GM12878 (cell line): Measurements from ENCODE around the gene PHF20. TPM values are rescaled to one million over a fixed set of nuclear protein-coding genes. Genes with fewer than 3 reads are reported as not detected.

Experiments
- ATAC-seq: fragments of 200-7000 bp; cut with Tn5 transposase; 3 replicates; pipeline ENCODE4 v1.9.1; 2020; ENCODE audit warnings: mild to moderate bottlenecking, moderate library complexity
- BruUV-seq: library from RNA; stranded (reverse); fragments of 400-500 nt; replicated peaks from 2 replicates; lab custom pipeline; 2021; lab: Mats Ljungman, UMichigan
- CTCF ChIA-PET: fragments of 300-600 bp; sonication (Branson Sonifier 250); formaldehyde crosslinking; extraction: SDS; loops from one replicate; lab custom pipeline; 2021; ENCODE audit warnings: inconsistent platforms; lab: Yijun Ruan, JAX
- POLR2A ChIA-PET: fragments of 350-600 bp; formaldehyde crosslinking; extraction: SDS; loops from one replicate; lab custom pipeline; 2021; ENCODE audit warnings: inconsistent platforms; lab: Charles Lee
- RAD21 ChIA-PET: fragments of 300-600 bp; sonication (Branson Sonifier 250); formaldehyde crosslinking; loops from one replicate; lab custom pipeline; 2023; ENCODE audit warnings: antibody characterized with exemption; ENCODE audit not compliant: unreplicated experiment; lab: Charles Lee
- SMC1A ChIA-PET: fragments of 300-600 bp; sonication (Branson Sonifier 250); formaldehyde crosslinking; loops from one replicate; lab custom pipeline; 2023; ENCODE audit not compliant: unreplicated experiment, uncharacterized antibody; lab: Charles Lee
- DNase-seq: peaks from one replicate; pipeline ENCODE4 v3.0.0-alpha.2; 2011; ENCODE audit warnings: low read depth, low spot score
- FAIRE-seq: peaks from 3 replicates; lab custom pipeline; 2011; peaks lifted over from hg19 to GRCh38; lab: Jason Lieb, UNC
- H2AFZ ChIP-seq: 2 replicates; pipeline ENCODE4 v1.6.0; 2011; ENCODE audit warnings: low read depth, low read length, control low read depth; ENCODE audit not compliant: control insufficient read depth
- H3K27ac ChIP-seq: 2 replicates; pipeline ENCODE4 v1.5.1; 2011; ENCODE audit warnings: control low read depth; ENCODE audit not compliant: control insufficient read depth, insufficient read depth
- H3K27me3 ChIP-seq, 2 experiments: replicated peaks in 1 of 2; 2 replicates each; pipeline versions ENCODE4 v1.6.0 to v1.6.1; 2011; ENCODE audit warnings: low read length in 1 of 2; ENCODE audit not compliant: control insufficient read depth in 2 of 2, insufficient read depth in 2 of 2
- H3K36me3 ChIP-seq, 2 experiments: 2 replicates each; pipeline ENCODE4 v1.5.1; 2011; ENCODE audit warnings: low read length in 1 of 2; ENCODE audit not compliant: control insufficient read depth in 2 of 2, insufficient read depth in 2 of 2
- H3K4me1 ChIP-seq: 2 replicates; pipeline ENCODE4 v1.6.1; 2011; ENCODE audit warnings: mild to moderate bottlenecking, low read length, moderate library complexity, mixed read lengths; ENCODE audit not compliant: control insufficient read depth, insufficient read depth
- H3K4me2 ChIP-seq: 2 replicates; pipeline ENCODE4 v1.6.0; 2011; ENCODE audit warnings: control low read depth; ENCODE audit not compliant: control insufficient read depth, insufficient read depth
- H3K4me3 ChIP-seq: fragments of 200-600 bp; sonication (generic); 2 replicates; pipeline ENCODE4 v1.5.1; 2016
- H3K79me2 ChIP-seq: 2 replicates; pipeline ENCODE4 v1.6.0; 2011; ENCODE audit warnings: low read length; ENCODE audit not compliant: control insufficient read depth, insufficient read depth
- H3K9ac ChIP-seq: 2 replicates; pipeline ENCODE4 v1.8.0; 2011; ENCODE audit warnings: low read length, control low read depth, mixed read lengths; ENCODE audit not compliant: control insufficient read depth, insufficient read depth
- H3K9me3 ChIP-seq: replicated peaks from 3 replicates; pipeline ENCODE4 v1.5.1; 2011; ENCODE audit warnings: mild to moderate bottlenecking, low read length; ENCODE audit not compliant: control insufficient read depth, insufficient read depth
- H4K20me1 ChIP-seq: 2 replicates; pipeline ENCODE4 v1.6.0; 2011; ENCODE audit not compliant: control insufficient read depth, insufficient read depth
- FOXM1 ChIP-seq: IDR thresholded peaks from 2 replicates; pipeline ENCODE4 v1.6.1; 2012; ENCODE audit warnings: low read depth, mild to moderate bottlenecking, inconsistent platforms, low read length, moderate library complexity
- JUNB ChIP-seq: IDR thresholded peaks from 2 replicates; pipeline ENCODE4 v1.6.1; 2016; ENCODE audit warnings: antibody characterized with exemption, mild to moderate bottlenecking
- NFYA ChIP-seq: IDR thresholded peaks from 2 replicates; pipeline ENCODE4 v1.6.1; 2011; ENCODE audit warnings: low read depth, mild to moderate bottlenecking, low read length, improper control_type of control experiment, borderline replicate concordance
- RBBP5 ChIP-seq: fragments of 200-600 bp; sonication (generic); conservative IDR thresholded peaks from 2 replicates; pipeline ENCODE4 v1.6.1; 2016
- SPI1 ChIP-seq: IDR thresholded peaks from 2 replicates; pipeline ENCODE4 v1.6.1; 2011; ENCODE audit warnings: low read depth, mild to moderate bottlenecking, low read length, moderate library complexity, borderline replicate concordance; ENCODE audit not compliant: insufficient read depth
- SUPT20H ChIP-seq: IDR thresholded peaks from 2 replicates; pipeline ENCODE4 v1.6.1; 2011; ENCODE audit warnings: low read depth, mild to moderate bottlenecking, low read length, moderate library complexity, borderline replicate concordance; ENCODE audit not compliant: control insufficient read depth
- WRNIP1 ChIP-seq: IDR thresholded peaks from 2 replicates; pipeline ENCODE4 v1.6.1; 2011; ENCODE audit warnings: low read depth, low read length, improper control_type of control experiment, borderline replicate concordance
- WGBS: methylation state at CpG from one replicate; pipeline ENCODE4 v1.1.6; 2016; ENCODE audit warnings: low lambda C conversion rate; ENCODE audit not compliant: insufficient replicate concordance, insufficient coverage; ENCODE audit errors: missing lambda C conversion rate; 5-methylcytosine and 5-hydroxymethylcytosine counted together
- in situ Hi-C: fragments of 300-500 bp; cut with MboI; formaldehyde crosslinking; loops from 9 replicates; pipeline ENCODE4 v1.14.3; 2018; ENCODE audit warnings: mixed read lengths
- intact Hi-C: fragments of 100-400 bp; cut with micrococcal nuclease; formaldehyde crosslinking; loops from one replicate; pipeline ENCODE4 v1.14.2; 2022; ENCODE audit not compliant: unreplicated experiment
- polyA plus RNA-seq, 11 experiments: library from polyadenylated mRNA; depleted of rRNA in 4 of 11; unstranded in 6 of 11; stranded (reverse) in 5 of 11; fragments of >200 nt; fragmentation: Nextera tagmentation in 4 of 11; fragmentation: Illumina TruSeq in 1 of 11; extraction: Ambion mirVana in 4 of 11; extraction: Trizol in 1 of 11; gene quantifications; 1 replicate in 1 of 11; 2 replicates in 10 of 11; pipeline versions ENCODE4 v1.2.1 to v1.2.3, GENCODE V29; 2011 to 2016; ENCODE audit warnings: inconsistent platforms in 2 of 11, missing spikeins in 2 of 11, low read depth in 1 of 11
- total RNA-seq, 4 experiments: library from RNA; depleted of rRNA in 3 of 4; stranded (reverse); fragments of >200 nt in 3 of 4; fragmentation: Illumina TruSeq in 1 of 4; extraction: Trizol in 1 of 4; gene quantifications; 2 replicates each; pipeline versions ENCODE4 v1.2.1 to v1.2.3, GENCODE V29; 2013 to 2021
- TF ChIP-seq, protein P1 (sequence below): IDR thresholded peaks from 2 replicates; pipeline ENCODE4 v1.6.1; 2011; ENCODE audit warnings: borderline replicate concordance, low read depth, mild to moderate bottlenecking, moderate library complexity, mixed read lengths, low read length; ENCODE audit not compliant: insufficient read depth; ENCODE audit errors: extremely low read length
- TF ChIP-seq, protein P2 (sequence below): IDR thresholded peaks from 2 replicates; pipeline ENCODE4 v1.6.1; 2012; ENCODE audit warnings: low read depth, low read length, improper control_type of control experiment

The PHF20 gene
- total and polyA plus RNA-seq, 10 of the 15 experiments (the other 5 are each of a cell fraction or from before 2014, with no cell fraction given) = 31.6 to 91.2 (median 46.8) TPM

DNA sequence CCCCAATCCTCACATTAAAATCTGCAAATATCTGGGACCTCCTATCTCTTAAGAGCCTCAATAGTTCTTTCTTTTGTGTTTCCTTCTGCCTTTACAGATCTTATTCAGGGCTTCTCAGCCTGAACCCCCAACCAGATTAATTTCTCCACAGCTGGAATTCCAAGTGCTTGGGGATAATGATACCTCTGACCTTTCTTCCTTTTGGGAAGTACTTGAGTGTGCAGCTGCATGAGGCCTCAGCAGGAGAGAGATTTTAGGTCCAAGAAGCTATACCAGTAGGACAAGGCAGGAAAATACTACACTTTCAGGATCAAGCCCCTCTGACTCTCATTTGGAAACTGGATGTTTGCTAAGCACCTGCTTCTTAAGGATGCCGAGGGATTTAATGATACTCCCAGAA is 2.6 kb downstream of the PHF20 start:
- ChIA-PET CTCF (no interaction called here), POLR2A (interaction anchor here (0.6 to 11.5 kb wide), 2 partner anchors 32 to 121 kb away, joined by 6 to 214 read pairs; partner anchors contain the start of gene RBM39), RAD21 (interaction anchor here (0.8 to 7.3 kb wide), 2 partner anchors 31 to 72 kb away, joined by 3 to 157 read pairs; partner anchors contain the start of gene RBM39), SMC1A (interaction anchor here (0.6 to 1.0 kb wide), 5 partner anchors 30 to 120 kb away, joined by 3 read pairs; no protein-coding TSS in a partner anchor)
- Histone ChIP-seq H3K4me2 (peak overlapping the region; percentile 91), H3K27ac (0 out of 2 replicates have a peak overlapping the region, but pooled peaks have one; percentile 26), H3K9me3 (no peaks in the 10 kb centered on the region), H3K79me2 (peaks cover 61% of the 10 kb centered on the region), H4K20me1 (no peaks in the 10 kb centered on the region), H3K36me3 (peaks cover 0 to 13% of the 10 kb centered on the region in 2 experiments; a peak in 2 of 4 replicates), H3K4me3 (peak overlapping the region; percentile 92), H3K4me1 (peaks cover 8% of the 10 kb centered on the region; the same call in 1 of the 2 replicates), H3K9ac (peak overlapping the region; percentile 40; the same call in 1 of the 2 replicates), H2AFZ (no peak overlapping the region), H3K27me3 (no peaks in the 10 kb centered on the region)
- intact Hi-C loops (no loop called here), in situ Hi-C loops (no loop called here)
- ATAC-seq = no peak
- no peak for DNase-seq
- WGBS = 100% methylated on average over 1 of the region's 1 CpG
- TF ChIP-seq, protein P1, sequence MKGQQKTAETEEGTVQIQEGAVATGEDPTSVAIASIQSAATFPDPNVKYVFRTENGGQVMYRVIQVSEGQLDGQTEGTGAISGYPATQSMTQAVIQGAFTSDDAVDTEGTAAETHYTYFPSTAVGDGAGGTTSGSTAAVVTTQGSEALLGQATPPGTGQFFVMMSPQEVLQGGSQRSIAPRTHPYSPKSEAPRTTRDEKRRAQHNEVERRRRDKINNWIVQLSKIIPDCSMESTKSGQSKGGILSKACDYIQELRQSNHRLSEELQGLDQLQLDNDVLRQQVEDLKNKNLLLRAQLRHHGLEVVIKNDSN = no peak
- TF ChIP-seq RBBP5 (no peak), SPI1 (no peak), NFYA (no peak), JUNB (no peak), WRNIP1 (no peak), FOXM1 (no peak), SUPT20H (no peak)
- TF ChIP-seq, protein P2, sequence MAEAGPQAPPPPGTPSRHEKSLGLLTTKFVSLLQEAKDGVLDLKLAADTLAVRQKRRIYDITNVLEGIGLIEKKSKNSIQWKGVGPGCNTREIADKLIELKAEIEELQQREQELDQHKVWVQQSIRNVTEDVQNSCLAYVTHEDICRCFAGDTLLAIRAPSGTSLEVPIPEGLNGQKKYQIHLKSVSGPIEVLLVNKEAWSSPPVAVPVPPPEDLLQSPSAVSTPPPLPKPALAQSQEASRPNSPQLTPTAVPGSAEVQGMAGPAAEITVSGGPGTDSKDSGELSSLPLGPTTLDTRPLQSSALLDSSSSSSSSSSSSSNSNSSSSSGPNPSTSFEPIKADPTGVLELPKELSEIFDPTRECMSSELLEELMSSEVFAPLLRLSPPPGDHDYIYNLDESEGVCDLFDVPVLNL = no peak
- no TSS peak for BruUV-seq
- no peak for FAIRE-seq
